Retinal pigment epithelial cell (primary cell): Measurements from ENCODE around the gene PPP1R14C.

Experiments used
- DNase-seq: peaks from one replicate; pipeline ENCODE4 v3.0.0-alpha.2; 2010; ENCODE audit warnings: low read depth
- H3K4me3 ChIP-seq: 2 replicates; pipeline ENCODE4 v1.5.1; 2011; ENCODE audit warnings: mild to moderate bottlenecking, low read length, control low read depth, moderate library complexity
- TF ChIP-seq, protein P1 (sequence below): conservative IDR thresholded peaks from 2 replicates; pipeline ENCODE4 v1.5.1; 2011; ENCODE audit warnings: low read depth, low read length, control low read depth, inconsistent platforms

The PPP1R14C gene

GRCh38 chr6:150263765-150264404, 121.0 kb downstream of the PPP1R14C start:
- TF ChIP-seq, protein P1, sequence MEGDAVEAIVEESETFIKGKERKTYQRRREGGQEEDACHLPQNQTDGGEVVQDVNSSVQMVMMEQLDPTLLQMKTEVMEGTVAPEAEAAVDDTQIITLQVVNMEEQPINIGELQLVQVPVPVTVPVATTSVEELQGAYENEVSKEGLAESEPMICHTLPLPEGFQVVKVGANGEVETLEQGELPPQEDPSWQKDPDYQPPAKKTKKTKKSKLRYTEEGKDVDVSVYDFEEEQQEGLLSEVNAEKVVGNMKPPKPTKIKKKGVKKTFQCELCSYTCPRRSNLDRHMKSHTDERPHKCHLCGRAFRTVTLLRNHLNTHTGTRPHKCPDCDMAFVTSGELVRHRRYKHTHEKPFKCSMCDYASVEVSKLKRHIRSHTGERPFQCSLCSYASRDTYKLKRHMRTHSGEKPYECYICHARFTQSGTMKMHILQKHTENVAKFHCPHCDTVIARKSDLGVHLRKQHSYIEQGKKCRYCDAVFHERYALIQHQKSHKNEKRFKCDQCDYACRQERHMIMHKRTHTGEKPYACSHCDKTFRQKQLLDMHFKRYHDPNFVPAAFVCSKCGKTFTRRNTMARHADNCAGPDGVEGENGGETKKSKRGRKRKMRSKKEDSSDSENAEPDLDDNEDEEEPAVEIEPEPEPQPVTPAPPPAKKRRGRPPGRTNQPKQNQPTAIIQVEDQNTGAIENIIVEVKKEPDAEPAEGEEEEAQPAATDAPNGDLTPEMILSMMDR, result no peak
- no peak overlapping the region for H3K4me3 ChIP-seq
- DNase-seq, result no peak

DNA sequence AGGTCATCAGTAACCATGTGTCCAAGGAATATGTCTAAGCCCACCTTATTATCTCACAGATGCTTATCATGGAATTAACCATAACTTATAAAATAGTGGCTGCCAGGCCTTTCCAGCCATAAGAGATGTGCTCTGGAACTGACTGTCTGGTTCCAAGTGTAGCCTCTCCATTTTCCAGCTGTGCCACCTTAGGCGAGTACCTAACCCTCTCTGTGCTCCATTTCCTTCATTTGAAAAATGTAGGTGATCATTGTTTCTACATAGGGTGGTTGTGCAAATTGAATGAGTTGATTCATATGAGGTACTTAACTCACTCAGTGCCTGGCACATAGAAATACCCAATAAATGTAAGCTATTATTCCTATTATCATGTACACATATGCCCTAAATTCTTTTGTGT, 123.5 kb downstream of the PPP1R14C start:
- no peak for DNase-seq
- H3K4me3 ChIP-seq, result no peak overlapping the region
- TF ChIP-seq, protein P1, result no peak

- H3K4me3 ChIP-seq, result no peak overlapping the region
- TF ChIP-seq, protein P1, result no peak
- DNase-seq, result no peak
These were observed 124.3 kb downstream of the PPP1R14C start for GRCh38 chr6:150266963-150267685.

GRCh38 chr6:150267686-150268561, 125.1 kb downstream of the PPP1R14C start:
- TF ChIP-seq, protein P1, result no peak
- no peak overlapping the region for H3K4me3 ChIP-seq
- DNase-seq, result no peak

- DNase-seq, result no peak
- H3K4me3 ChIP-seq, result no peak overlapping the region
- TF ChIP-seq, protein P1, result no peak
These were observed 126.4 kb downstream of the PPP1R14C start for GRCh38 chr6:150269130-150269856.

DNA sequence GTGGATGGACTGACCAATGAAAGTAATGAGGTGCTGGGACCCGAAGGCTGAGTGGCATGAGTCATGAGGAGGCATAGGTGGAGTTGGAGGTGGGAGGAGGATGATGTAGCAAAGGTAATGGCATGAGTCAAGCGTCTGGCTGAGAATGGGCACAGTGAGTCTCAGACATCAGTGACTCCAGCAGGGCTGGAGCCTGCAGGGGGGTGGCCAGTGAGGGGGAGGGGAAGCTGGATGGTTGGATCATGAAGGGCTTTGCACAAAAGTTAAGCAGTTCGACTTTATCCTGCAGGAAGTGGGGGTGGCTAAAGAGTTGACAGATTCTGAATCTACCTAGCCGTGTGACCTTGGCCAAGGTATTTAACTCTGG, 127.0 kb downstream of the PPP1R14C start:
- H3K4me3 ChIP-seq, result no peak overlapping the region
- DNase-seq, result peak; percentile 82
- TF ChIP-seq, protein P1, result no peak
